Measurements from ENCODE around the gene DGKZ. TPM values are rescaled to one million over a fixed set of nuclear protein-coding genes. Genes with fewer than 3 reads are reported as not detected.

Gene DGKZ
- total and polyA plus RNA-seq, 2 experiments from 2014 or later, result 45.1 to 170 TPM

DNA sequence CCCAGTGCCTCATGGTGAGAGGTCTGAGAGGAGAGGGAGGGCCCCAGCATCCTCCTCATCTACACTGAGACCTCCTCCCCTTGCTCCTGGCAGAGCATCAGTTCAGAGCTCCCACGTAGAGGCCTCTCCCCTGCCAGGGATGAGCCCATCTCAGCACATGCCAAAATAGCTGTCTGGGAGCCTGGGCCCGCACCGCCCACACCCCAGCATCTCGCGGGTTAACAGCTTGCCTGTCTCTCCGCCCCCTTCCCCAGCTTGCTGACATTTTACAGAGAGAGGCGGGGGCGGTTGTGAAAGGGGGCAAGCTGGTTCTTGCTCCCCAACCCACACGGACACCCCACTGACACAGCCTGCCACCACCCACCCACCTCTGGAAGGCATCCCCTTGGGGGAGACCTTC lies 6.4 kb downstream of the DGKZ start:
- H2AFZ ChIP-seq, result no peak overlapping the region
- DNase-seq (ENCODE audit: low spot score), result no peak
- Mint-ChIP-seq H3K36me3 (ENCODE audit: low read depth) (peaks cover 3% of the 10 kb centered on the region; the same call in 2 of the 3 replicates), H3K27ac (no peak overlapping the region), H3K27me3 (ENCODE audit: insufficient read depth, low read depth, poor library complexity) (peaks cover 8% of the 10 kb centered on the region), H3K4me1 (peaks cover 67% of the 10 kb centered on the region), H3K4me3 (no peak overlapping the region), H3K9me3 (no peaks in the 10 kb centered on the region)
- peaks cover 36% of the 10 kb centered on the region for H4K20me1 ChIP-seq (replicated peaks; ENCODE audit: insufficient read depth)
- H3K9me2 ChIP-seq (ENCODE audit: insufficient read depth), result no peaks in the 10 kb centered on the region
- no peaks in the 10 kb centered on the region; the same call in 1 of the 2 replicates for H3K36me3 ChIP-seq (ENCODE audit: insufficient read depth)
- H3K4me2 ChIP-seq, result 0 out of 2 replicates have a peak overlapping the region, but pooled peaks have one; percentile 20
- TF ChIP-seq ZNF331 (CRISPR knock-in tag; IDR thresholded peaks at IDR 0.05; ENCODE audit: low read depth), result no peak
- no peak for TF ChIP-seq REST (IDR thresholded peaks at IDR 0.05; ENCODE audit: unreplicated experiment)
- TF ChIP-seq JUNB (IDR thresholded peaks at IDR 0.05; ENCODE audit: unreplicated experiment), result no peak
- no peak for TF ChIP-seq ZNF114 (CRISPR knock-in tag; IDR thresholded peaks at IDR 0.05)
- TF ChIP-seq POLR2AphosphoS5 (IDR thresholded peaks at IDR 0.05; ENCODE audit: low read depth), result no peak
- TF ChIP-seq CTCF (conservative IDR thresholded peaks at IDR 0.05; ENCODE audit: low read depth in 2 of 2), result no peak
- no peak overlapping the region for H3K27ac ChIP-seq (ENCODE audit: low read depth)
- peaks cover 49% of the 10 kb centered on the region for H3K4me1 ChIP-seq (ENCODE audit: insufficient read depth)
- peak; percentile 10 for ATAC-seq
- H3K4me3 ChIP-seq, result no peak overlapping the region
- no peaks in the 10 kb centered on the region for H3K27me3 ChIP-seq (ENCODE audit: insufficient read depth)
- peaks cover 89% of the 10 kb centered on the region for H3K79me2 ChIP-seq (replicated peaks; ENCODE audit: insufficient read depth)
- H3F3A ChIP-seq (replicated peaks; ENCODE audit: low read depth), result peaks cover 6% of the 10 kb centered on the region; the same call in 1 of the 2 replicates

DNA sequence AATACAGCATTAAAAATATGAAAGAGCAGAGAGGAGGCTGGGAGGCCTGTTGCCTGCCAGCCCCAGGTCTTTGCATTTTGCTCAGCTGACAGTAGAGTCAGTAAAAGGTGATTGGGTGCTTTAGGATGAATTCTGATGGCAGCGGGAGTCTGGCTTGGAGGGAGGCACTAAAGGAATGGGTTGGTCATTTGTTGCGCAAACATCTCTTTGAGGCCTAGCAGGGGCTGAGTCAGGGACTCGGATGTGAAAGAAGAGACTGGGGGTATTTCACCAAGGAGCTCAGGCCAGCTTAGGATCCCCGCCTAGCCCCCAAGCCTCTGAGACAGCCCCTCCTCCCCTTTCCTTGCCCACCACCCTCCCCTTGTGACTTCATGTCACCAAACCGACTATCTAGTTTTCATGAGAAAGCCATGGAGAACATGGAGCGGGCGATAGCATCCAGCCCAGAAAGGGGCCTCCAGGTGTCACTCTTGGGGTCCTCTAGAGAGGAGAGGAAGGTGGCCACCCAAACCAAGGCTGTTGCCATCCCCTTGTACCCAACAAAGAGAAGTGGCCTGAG lies 9.7 kb downstream of the DGKZ start:
- H3K27ac Mint-ChIP-seq, result peak overlapping the region; percentile 56; the same call in 1 of the 2 replicates

More for the DNA sequence above, 9.7 kb downstream of the DGKZ start:
- peaks cover 40% of the 10 kb centered on the region for H3K4me1 ChIP-seq (ENCODE audit: insufficient read depth)
- ATAC-seq (no peak), DNase-seq (ENCODE audit: low spot score) (no peak)
- H3K79me2 ChIP-seq (replicated peaks; ENCODE audit: insufficient read depth), result peaks cover 89% of the 10 kb centered on the region
- Mint-ChIP-seq H3K9me3 (no peaks in the 10 kb centered on the region), H3K27me3 (ENCODE audit: insufficient read depth, low read depth, poor library complexity) (peaks cover 10% of the 10 kb centered on the region), H3K36me3 (ENCODE audit: low read depth) (no peaks in the 10 kb centered on the region; the same call in 1 of the 3 replicates), H3K4me1 (peaks cover 50% of the 10 kb centered on the region), H3K4me3 (no peak overlapping the region; the same call in 2 of the 3 replicates)
- H3F3A ChIP-seq (replicated peaks; ENCODE audit: low read depth), result no peaks in the 10 kb centered on the region; the same call in 1 of the 2 replicates
- H3K27ac ChIP-seq (ENCODE audit: low read depth), result peak overlapping the region; percentile 63; the same call in 1 of the 2 replicates
- H3K4me2 ChIP-seq, result no peak overlapping the region
- H3K27me3 ChIP-seq (ENCODE audit: insufficient read depth), result no peaks in the 10 kb centered on the region
- H3K9me2 ChIP-seq (ENCODE audit: insufficient read depth), result no peaks in the 10 kb centered on the region
- TF ChIP-seq CTCF (conservative IDR thresholded peaks at IDR 0.05; ENCODE audit: low read depth in 2 of 2), result 0 out of 4 replicates have a peak, but pooled peaks of 1 of the 2 experiments have one; percentile 3
- no peak for TF ChIP-seq JUNB (IDR thresholded peaks at IDR 0.05; ENCODE audit: unreplicated experiment)
- H2AFZ ChIP-seq, result no peak overlapping the region
- H4K20me1 ChIP-seq (replicated peaks; ENCODE audit: insufficient read depth), result peaks cover 42% of the 10 kb centered on the region
- H3K4me3 ChIP-seq, result no peak overlapping the region
- H3K36me3 ChIP-seq (ENCODE audit: insufficient read depth), result no peaks in the 10 kb centered on the region; the same call in 1 of the 2 replicates

All from GM23338 (cell line).